Measurements from ENCODE around the gene ADISSP.

The ADISSP gene

GRCh38 chr20:3778976-3779375, 11.4 kb upstream of the ADISSP start:
- no peak for DNase-seq

DNA sequence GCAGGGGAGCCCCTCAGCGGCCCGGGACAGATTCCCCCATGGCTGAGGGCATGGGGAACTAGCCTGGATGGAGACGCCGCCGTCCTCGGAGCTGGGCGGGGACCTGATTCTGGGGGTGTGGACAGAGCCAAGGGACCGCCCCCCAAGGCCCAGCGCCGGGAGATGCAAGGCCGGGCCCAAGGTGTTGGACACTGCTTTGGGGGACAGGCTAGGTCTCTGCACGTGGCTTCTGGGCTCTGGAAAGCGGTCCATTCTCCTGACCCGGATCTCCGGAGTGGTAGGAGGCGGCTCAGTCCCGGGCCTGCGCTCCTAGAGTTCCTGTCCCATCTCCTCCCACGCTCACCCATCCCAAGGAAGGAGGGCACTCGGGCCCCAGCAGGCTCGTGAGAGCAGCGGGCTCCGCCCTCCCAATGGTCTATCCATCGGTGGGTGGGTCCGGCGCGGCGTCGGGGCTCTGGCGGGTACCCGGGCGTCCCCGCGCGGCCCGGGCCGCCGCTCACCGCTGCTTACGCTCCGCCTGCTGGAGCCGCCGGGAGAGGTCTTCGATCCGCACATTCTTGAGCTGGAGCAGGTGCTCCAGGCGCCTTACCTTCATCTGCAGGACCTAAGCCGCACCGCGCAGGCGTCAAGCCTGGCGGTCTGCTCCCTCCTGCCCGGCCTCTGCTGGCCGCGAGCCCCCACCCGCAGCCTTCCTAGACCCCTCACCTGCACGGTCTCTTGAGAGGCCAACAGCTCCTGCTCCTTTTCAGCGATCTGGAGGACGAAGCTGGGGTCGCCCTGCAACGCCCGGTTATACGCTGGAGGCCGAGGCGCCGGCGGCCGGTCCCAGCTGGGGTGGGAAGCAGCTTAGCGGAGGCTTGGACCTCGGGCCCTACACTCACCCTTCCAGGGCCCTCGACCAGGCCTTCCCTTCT, 10.4 kb upstream of the ADISSP start:
- no peak for DNase-seq

DNA sequence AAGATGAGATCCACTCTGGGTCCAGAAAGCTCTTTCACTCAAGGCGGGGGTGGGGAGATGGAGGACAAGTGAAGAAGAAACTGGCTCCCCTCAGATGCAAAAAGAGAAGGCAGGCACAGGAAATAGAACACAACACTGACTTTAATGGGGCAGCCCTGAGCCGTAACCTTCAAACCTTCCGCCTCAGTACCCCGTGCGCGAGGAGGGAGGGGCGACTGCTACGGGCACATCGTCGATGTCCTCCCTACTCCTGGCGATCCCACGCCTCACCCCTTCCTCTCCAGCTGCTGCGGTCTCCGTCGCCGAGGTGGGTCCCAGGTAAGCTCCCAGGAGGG, 9.8 kb upstream of the ADISSP start:
- DNase-seq, result no peak

- no peak for DNase-seq
Observed at GRCh38 chr20:3775457-3776108, 8.0 kb upstream of the ADISSP start.

GRCh38 chr20:3771552-3772058, 4.1 kb upstream of the ADISSP start:
- no peak for DNase-seq

GRCh38 chr20:3768342-3769130, 983 bp upstream of the ADISSP start:
- peak; percentile 46 for DNase-seq

- no peak for DNase-seq
Observed at GRCh38 chr20:3767110-3767426, 485 bp downstream of the ADISSP start.

DNA sequence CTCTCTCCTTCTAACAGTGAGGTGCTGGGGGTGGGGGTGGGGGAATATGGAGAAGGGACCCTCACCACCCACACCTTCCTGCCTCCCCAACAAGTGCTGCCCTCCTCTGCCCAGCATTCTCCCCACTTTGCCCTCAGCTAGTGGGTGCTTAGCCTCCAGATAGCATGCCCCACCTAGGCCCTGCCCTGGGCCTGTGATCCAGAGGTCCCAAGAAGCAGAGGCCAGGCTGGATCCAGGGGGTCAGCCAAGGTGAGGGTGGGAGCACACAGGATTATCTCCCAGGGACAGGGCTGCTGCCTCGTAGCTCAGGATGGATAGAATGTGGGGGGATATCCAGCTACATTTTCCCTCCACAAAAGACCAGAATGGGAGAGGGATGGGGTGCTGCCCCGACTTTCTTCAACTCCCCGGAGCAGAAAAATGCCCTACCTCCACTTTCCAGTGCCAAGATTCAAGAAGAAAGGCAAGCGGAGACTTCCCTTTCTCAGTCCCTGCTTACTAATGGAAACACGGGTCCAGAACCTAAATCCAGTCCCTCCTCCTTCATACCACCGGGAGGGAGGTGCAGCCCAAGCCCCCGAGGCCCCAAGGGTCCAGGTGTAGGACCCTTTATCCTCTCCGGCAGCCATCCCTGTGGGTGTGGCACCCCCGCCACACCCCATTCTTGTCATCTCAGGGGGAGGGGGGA, 987 bp downstream of the ADISSP start:
- DNase-seq, result no peak

DNA sequence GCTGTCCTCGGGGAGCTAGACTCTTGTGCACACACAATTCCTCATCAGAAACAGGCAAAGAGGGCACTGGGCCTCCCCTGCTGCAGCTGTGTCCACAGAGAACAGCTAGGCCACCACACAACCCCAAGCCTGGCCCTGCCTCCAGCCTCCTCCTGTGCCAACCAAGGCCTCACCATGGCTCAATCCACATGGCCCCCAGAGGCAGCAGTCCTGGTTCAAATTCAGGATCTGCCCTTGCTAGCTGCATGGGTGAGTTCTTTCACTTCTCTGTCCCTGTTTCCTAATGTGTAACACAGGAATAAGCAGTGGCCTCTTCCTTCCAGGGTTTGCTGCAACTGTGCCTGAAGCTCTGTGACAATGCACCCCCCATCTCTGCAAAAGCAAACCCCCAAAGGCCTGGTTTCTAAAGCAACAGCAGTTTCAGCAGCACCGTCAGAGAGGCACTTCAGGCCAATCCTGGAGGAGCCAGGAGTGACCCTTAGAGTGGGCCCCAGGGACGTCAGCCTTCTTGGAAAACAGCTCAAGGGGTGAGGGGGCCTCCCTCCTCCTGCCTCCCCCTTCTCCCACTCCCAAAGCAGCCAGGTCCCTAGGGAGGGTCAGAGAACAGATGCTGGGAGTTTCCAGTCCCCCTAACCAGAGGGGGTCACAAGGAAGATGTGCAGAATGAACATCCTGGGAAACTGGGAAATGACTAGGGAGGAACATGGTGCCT, 2.2 kb downstream of the ADISSP start:
- DNase-seq, result no peak

- DNase-seq, result no peak
Observed at GRCh38 chr20:3764659-3765058, 2.9 kb downstream of the ADISSP start.

- no peak for DNase-seq
Observed at GRCh38 chr20:3763671-3764601, 3.6 kb downstream of the ADISSP start.

DNA sequence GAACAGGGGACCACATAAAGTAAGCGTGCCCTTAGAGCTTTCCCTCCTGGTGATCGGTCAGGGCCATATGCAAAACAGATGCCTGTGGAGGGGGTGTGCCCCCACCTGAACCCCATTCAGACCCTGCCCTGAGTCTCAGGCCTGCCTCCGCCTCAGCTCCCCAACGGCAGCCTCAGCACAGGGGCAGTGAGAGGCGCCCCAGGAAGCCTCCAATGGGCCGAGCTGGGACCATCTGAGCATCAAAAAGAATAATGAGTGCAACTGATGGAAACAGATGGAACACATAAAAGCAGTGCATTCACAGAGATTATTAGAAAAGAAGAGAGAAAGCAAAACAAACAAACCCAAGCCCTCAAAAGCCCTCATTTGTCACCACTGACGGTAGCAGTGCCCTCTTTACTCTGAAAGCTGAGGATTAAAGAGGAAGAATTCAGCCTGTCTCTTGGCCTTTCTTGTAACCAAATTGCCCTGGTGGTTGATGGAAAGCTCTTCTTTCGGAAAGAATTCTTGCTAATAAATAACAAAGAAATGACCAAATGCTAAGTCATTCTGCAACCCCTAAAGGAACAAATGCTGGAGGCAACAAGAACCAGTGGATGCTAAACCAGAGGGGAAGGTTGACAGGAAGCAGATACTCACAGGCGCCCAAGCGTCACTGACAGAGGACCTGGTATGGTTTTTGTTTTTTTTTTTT, 6.8 kb downstream of the ADISSP start:
- no peak for DNase-seq

DNA sequence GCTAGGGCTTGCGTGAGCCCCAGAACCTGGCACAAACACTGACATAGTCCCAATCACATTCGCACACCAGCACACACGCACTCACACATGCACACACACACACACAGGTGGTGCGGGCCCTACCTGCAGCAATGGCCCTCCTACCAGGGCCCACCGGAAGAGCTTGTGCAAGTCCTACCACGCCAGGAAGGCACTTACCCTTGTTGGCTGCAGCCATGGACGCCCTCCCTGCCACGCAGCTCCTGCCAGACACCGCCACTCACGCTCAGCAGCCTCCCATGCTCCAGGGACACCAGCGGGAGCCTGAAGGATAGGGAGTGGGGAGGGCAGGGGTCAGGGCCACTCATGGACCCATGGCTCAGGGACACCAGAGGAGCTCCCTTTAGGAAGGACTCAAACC, 7.7 kb downstream of the ADISSP start:
- DNase-seq, result no peak

DNA sequence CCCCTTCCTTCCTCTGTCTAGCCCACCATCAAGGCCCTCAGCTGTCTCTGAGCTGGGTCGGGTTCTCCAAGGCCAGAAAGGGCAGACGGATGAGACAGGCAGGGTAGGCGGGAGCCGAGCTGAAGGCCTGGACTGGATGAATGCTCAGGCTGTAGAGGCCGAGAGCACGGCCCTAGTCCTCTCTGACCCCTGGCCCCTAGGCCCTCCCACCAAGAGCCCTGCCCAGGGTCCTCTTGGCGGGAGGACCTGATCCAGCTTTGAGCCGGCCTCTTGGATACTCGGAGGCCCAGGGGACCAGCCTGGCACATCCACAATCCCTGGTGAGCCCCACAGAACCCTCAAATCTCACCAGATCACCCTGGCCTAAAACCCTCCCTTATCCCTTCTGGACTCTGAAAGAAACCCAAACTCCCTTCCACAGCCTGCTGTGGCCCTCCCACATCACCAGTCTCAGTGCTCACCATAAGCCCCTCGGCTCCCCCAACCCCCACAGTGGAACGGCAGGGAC, 8.2 kb downstream of the ADISSP start:
- DNase-seq, result no peak

- DNase-seq, result no peak
Observed at GRCh38 chr20:3758566-3758965, 9.0 kb downstream of the ADISSP start.

DNA sequence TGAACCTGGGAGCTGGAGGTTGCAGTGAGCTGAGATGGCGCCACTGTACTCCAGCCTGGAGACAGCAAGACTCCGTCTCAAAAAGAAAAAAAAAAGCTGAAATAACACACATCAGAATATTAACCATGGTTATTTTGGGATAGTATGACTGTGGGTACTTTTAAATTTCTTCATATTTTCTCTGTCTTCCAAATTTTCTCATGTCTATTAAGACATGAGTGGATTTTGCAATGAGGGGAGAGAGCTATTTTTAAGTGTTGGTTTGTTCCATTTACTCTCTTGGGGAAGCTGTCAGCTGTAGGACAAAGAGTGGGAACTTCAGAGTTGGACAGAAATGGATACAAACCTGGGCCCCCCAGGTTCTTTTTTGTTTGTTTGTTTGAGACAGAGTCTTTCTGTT, 10.3 kb downstream of the ADISSP start:
- no peak for DNase-seq

DNA sequence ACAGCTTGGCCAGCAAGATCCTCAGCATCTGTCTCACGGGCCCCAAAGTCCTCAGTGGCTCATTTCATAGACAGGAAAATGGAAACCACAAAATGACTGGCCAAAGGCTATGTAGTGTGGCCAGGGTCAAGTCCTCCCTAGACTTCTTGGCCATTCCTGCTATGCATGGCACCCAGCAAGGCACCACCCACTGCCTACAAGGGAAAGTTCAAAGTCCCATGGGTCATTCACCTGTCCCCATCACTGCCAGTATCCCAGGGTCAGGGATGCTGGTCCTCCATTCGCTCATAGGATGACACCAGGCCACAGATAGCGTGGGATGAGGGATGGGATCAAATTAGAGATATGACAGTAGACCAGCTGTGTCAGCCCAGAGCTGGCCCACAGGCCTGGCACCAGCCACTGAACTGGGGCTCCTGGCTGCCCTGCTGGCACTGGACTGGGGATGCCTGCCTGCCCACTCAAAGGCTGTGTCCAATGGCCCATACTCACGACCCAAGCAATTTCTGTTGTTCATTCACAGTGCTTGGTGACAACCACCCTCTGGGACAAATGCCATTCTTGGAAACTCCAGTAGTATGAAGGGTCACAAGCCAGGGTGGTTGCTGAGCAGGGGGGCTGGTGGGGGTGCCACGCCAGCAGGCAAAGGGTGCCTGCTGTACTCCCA, 11.6 kb downstream of the ADISSP start:
- DNase-seq, result no peak

GRCh38 chr20:3755269-3755668, 12.3 kb downstream of the ADISSP start:
- DNase-seq, result no peak

DNA sequence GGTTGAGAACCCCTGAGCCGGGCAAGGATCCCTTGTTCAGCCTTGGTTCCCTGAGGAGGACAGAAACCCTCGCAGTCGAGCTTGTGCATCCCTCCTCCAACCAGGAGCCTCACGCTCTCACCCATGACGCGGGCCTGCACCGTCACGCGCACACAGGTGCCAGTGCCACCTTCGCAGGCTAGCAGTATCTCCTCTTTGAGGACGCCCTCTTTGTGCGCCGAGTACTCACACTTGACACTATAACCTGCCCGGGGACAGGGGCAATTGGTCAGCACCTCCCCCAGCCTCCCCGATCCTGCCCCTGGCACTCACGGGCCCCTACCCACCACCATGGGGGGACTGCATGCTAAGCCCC, 13.3 kb downstream of the ADISSP start:
- DNase-seq, result no peak

Measured in NCI-H774 (cell line).